T-helper 2 cell treated with Interferon-gamma antibody and Interleukin-4, amounts not matched to agents 100 ng/mL and 5 ng/mL, for 36 hours (primary cell): Measurements from ENCODE around the gene HENMT1. TPM values are rescaled to one million over a fixed set of nuclear protein-coding genes. Genes with fewer than 3 reads are reported as not detected.

ENCODE experiments used
- intact Hi-C: fragments of 100-400 bp; cut with micrococcal nuclease; formaldehyde crosslinking; loops from one replicate; pipeline ENCODE4 v1.15.1; 2023
- total RNA-seq: library from RNA; stranded (reverse); gene quantifications from 2 replicates; pipeline ENCODE4 v1.2.3, GENCODE V29; 2022

Gene HENMT1
- total RNA-seq, 1 donor from 2014 or later, result 20.7 TPM

- intact Hi-C loops, result no loop called here
Observed at GRCh38 chr1:108636876-108637275, 24.0 kb downstream of the HENMT1 start.

- intact Hi-C loops, result no loop called here
Observed at GRCh38 chr1:108634521-108634920, 26.4 kb downstream of the HENMT1 start.

GRCh38 chr1:108628665-108629064, 32.2 kb downstream of the HENMT1 start:
- intact Hi-C loops, result no loop called here

- intact Hi-C loops, result no loop called here
Observed at GRCh38 chr1:108627951-108628350, 32.9 kb downstream of the HENMT1 start.

- intact Hi-C loops, result no loop called here
Observed at GRCh38 chr1:108627256-108627655, 33.6 kb downstream of the HENMT1 start.

- intact Hi-C loops, result no loop called here
Observed at GRCh38 chr1:108624069-108624468, 36.8 kb downstream of the HENMT1 start.

- intact Hi-C loops, result no loop called here
Observed at GRCh38 chr1:108617724-108618056, 43.2 kb downstream of the HENMT1 start.

- intact Hi-C loops, result no loop called here
Observed at GRCh38 chr1:108617008-108617723, 43.7 kb downstream of the HENMT1 start.

- intact Hi-C loops, result no loop called here
Observed at GRCh38 chr1:108615544-108615943, 45.3 kb downstream of the HENMT1 start.

GRCh38 chr1:108612496-108612895, 48.4 kb downstream of the HENMT1 start:
- intact Hi-C loops, result no loop called here

GRCh38 chr1:108611984-108612383, 48.9 kb downstream of the HENMT1 start:
- intact Hi-C loops, result no loop called here

GRCh38 chr1:108610073-108610472, 50.8 kb downstream of the HENMT1 start:
- intact Hi-C loops, result no loop called here

- intact Hi-C loops, result no loop called here
Observed at GRCh38 chr1:108609483-108610049, 51.3 kb downstream of the HENMT1 start.

GRCh38 chr1:108606478-108606877, 54.4 kb downstream of the HENMT1 start:
- intact Hi-C loops, result no loop called here

- intact Hi-C loops, result no loop called here
Observed at GRCh38 chr1:108605633-108606032, 55.3 kb downstream of the HENMT1 start.

- intact Hi-C loops, result no loop called here
Observed at GRCh38 chr1:108601708-108602410, 59.0 kb downstream of the HENMT1 start.

GRCh38 chr1:108600504-108600903, 60.4 kb downstream of the HENMT1 start:
- intact Hi-C loops, result no loop called here

GRCh38 chr1:108598340-108598739, 62.6 kb downstream of the HENMT1 start:
- intact Hi-C loops, result no loop called here

Other genes starting within 250 kb of the HENMT1 start
- gene NBPF6, start 210.8 kb downstream of the HENMT1 start, total RNA-seq, result 0.98 TPM in 1 of 2 replicates, not detected in the other
- gene EEIG2, start 101.0 kb downstream of the HENMT1 start, total RNA-seq, result 14.0 and 14.8 TPM in 2 replicates
- 81.2 and 84.0 TPM in 2 replicates for gene PRPF38B, start 31.2 kb upstream of the HENMT1 start, total RNA-seq
- gene FNDC7, start 51.8 kb upstream of the HENMT1 start, total RNA-seq, result 0.07 TPM in 1 of 2 replicates, not detected in the other
- 48.5 and 54.4 TPM in 2 replicates for gene STXBP3, start 85.6 kb upstream of the HENMT1 start, total RNA-seq
- not detected in 2 replicates for gene AKNAD1, start 196.0 kb upstream of the HENMT1 start, total RNA-seq
- gene GPSM2, start 215.9 kb upstream of the HENMT1 start, total RNA-seq, result 33.3 and 34.8 TPM in 2 replicates